ENCODE measurements around the gene DNAH2. TPM values are rescaled to one million over a fixed set of nuclear protein-coding genes. Genes with fewer than 3 reads are reported as not detected.

Gene DNAH2
- total and polyA plus RNA-seq, 2 experiments from 2014 or later: 0.38 TPM; not detected in 1

GRCh38 chr17:7806587-7806986, 89.0 kb downstream of the DNAH2 start:
- ATAC-seq: no peak
- no peak for DNase-seq (ENCODE audit: low spot score)

GRCh38 chr17:7807206-7807605, 89.7 kb downstream of the DNAH2 start:
- Mint-ChIP-seq H3K9me3 (no peaks in the 10 kb centered on the region; the same call in 2 of the 3 replicates), H3K27me3 (ENCODE audit: insufficient read depth, low read depth, poor library complexity) (peaks cover 11% of the 10 kb centered on the region), H3K4me1 (no peaks in the 10 kb centered on the region; the same call in 2 of the 3 replicates), H3K27ac (no peak overlapping the region), H3K4me3 (no peak overlapping the region), H3K36me3 (ENCODE audit: low read depth) (no peaks in the 10 kb centered on the region)
- Histone ChIP-seq H4K20me1 (replicated peaks; ENCODE audit: insufficient read depth) (no peaks in the 10 kb centered on the region), H3K4me2 (no peak overlapping the region), H3K36me3 (ENCODE audit: insufficient read depth) (no peaks in the 10 kb centered on the region), H3K79me2 (replicated peaks; ENCODE audit: insufficient read depth) (no peaks in the 10 kb centered on the region), H3K27ac (ENCODE audit: low read depth) (no peak overlapping the region), H3K4me1 (ENCODE audit: insufficient read depth) (no peaks in the 10 kb centered on the region), H3K4me3 (no peak overlapping the region), H3F3A (replicated peaks; ENCODE audit: low read depth) (no peaks in the 10 kb centered on the region), H3K27me3 (ENCODE audit: insufficient read depth) (no peaks in the 10 kb centered on the region), H2AFZ (no peak overlapping the region), H3K9me2 (ENCODE audit: insufficient read depth) (no peaks in the 10 kb centered on the region)
- DNase-seq (ENCODE audit: low spot score): no peak
- no peak for TF ChIP-seq EZH2 (IDR thresholded peaks at IDR 0.05; ENCODE audit: low read depth, unreplicated experiment)
- TF ChIP-seq STAT1 (IDR thresholded peaks at IDR 0.05; ENCODE audit: unreplicated experiment): no peak
- TF ChIP-seq, protein P1, sequence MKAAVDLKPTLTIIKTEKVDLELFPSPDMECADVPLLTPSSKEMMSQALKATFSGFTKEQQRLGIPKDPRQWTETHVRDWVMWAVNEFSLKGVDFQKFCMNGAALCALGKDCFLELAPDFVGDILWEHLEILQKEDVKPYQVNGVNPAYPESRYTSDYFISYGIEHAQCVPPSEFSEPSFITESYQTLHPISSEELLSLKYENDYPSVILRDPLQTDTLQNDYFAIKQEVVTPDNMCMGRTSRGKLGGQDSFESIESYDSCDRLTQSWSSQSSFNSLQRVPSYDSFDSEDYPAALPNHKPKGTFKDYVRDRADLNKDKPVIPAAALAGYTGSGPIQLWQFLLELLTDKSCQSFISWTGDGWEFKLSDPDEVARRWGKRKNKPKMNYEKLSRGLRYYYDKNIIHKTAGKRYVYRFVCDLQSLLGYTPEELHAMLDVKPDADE (IDR thresholded peaks at IDR 0.05): no peak
- TF ChIP-seq JUNB (IDR thresholded peaks at IDR 0.05; ENCODE audit: unreplicated experiment): no peak
- TF ChIP-seq ZNF114 (CRISPR knock-in tag; IDR thresholded peaks at IDR 0.05): no peak
- TF ChIP-seq CREB1 (CRISPR knock-in tag; IDR thresholded peaks at IDR 0.05; ENCODE audit: low read depth): no peak
- TF ChIP-seq ZNF331 (CRISPR knock-in tag; IDR thresholded peaks at IDR 0.05; ENCODE audit: low read depth): no peak
- TF ChIP-seq NANOG (IDR thresholded peaks at IDR 0.05; ENCODE audit: borderline replicate concordance): no peak
- no peak for ATAC-seq

More at GRCh38 chr17:7806587-7806986, 89.0 kb downstream of the DNAH2 start:
- H3K4me1 ChIP-seq (ENCODE audit: insufficient read depth): no peaks in the 10 kb centered on the region
- H3K27ac ChIP-seq (ENCODE audit: low read depth): no peak overlapping the region
- H3K27me3 Mint-ChIP-seq (ENCODE audit: insufficient read depth, low read depth, poor library complexity): peaks cover 14% of the 10 kb centered on the region
- H3K36me3 ChIP-seq (ENCODE audit: insufficient read depth): no peaks in the 10 kb centered on the region
- H3K36me3 Mint-ChIP-seq (ENCODE audit: low read depth): no peaks in the 10 kb centered on the region
- no peaks in the 10 kb centered on the region for H3K9me2 ChIP-seq (ENCODE audit: insufficient read depth)
- no peak overlapping the region for H3K4me3 Mint-ChIP-seq
- H3K4me1 Mint-ChIP-seq: no peaks in the 10 kb centered on the region; the same call in 2 of the 3 replicates
- TF ChIP-seq JUNB (IDR thresholded peaks at IDR 0.05; ENCODE audit: unreplicated experiment) (no peak), CREB1 (CRISPR knock-in tag; IDR thresholded peaks at IDR 0.05; ENCODE audit: low read depth) (no peak), EZH2 (IDR thresholded peaks at IDR 0.05; ENCODE audit: low read depth, unreplicated experiment) (no peak)
- TF ChIP-seq, protein P2, sequence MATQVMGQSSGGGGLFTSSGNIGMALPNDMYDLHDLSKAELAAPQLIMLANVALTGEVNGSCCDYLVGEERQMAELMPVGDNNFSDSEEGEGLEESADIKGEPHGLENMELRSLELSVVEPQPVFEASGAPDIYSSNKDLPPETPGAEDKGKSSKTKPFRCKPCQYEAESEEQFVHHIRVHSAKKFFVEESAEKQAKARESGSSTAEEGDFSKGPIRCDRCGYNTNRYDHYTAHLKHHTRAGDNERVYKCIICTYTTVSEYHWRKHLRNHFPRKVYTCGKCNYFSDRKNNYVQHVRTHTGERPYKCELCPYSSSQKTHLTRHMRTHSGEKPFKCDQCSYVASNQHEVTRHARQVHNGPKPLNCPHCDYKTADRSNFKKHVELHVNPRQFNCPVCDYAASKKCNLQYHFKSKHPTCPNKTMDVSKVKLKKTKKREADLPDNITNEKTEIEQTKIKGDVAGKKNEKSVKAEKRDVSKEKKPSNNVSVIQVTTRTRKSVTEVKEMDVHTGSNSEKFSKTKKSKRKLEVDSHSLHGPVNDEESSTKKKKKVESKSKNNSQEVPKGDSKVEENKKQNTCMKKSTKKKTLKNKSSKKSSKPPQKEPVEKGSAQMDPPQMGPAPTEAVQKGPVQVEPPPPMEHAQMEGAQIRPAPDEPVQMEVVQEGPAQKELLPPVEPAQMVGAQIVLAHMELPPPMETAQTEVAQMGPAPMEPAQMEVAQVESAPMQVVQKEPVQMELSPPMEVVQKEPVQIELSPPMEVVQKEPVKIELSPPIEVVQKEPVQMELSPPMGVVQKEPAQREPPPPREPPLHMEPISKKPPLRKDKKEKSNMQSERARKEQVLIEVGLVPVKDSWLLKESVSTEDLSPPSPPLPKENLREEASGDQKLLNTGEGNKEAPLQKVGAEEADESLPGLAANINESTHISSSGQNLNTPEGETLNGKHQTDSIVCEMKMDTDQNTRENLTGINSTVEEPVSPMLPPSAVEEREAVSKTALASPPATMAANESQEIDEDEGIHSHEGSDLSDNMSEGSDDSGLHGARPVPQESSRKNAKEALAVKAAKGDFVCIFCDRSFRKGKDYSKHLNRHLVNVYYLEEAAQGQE (IDR thresholded peaks at IDR 0.05; ENCODE audit: unreplicated experiment): no peak
- no peak overlapping the region for H3K4me2 ChIP-seq
- no peaks in the 10 kb centered on the region; the same call in 2 of the 3 replicates for H3K9me3 Mint-ChIP-seq
- H3K79me2 ChIP-seq (replicated peaks; ENCODE audit: insufficient read depth): no peaks in the 10 kb centered on the region
- no peaks in the 10 kb centered on the region for H3K27me3 ChIP-seq (ENCODE audit: insufficient read depth)
- no peaks in the 10 kb centered on the region for H3F3A ChIP-seq (replicated peaks; ENCODE audit: low read depth)
- no peak overlapping the region for H2AFZ ChIP-seq
- H4K20me1 ChIP-seq (replicated peaks; ENCODE audit: insufficient read depth): no peaks in the 10 kb centered on the region
- no peak overlapping the region for H3K4me3 ChIP-seq
- H3K27ac Mint-ChIP-seq: no peak overlapping the region

Measured in GM23338 (cell line).